IMR-90 (cell line): ENCODE results near the gene RIMBP2. TPM values are rescaled to one million over a fixed set of nuclear protein-coding genes. Genes with fewer than 3 reads are reported as not detected.

Experiments
- ATAC-seq: fragments of 200-7000 bp; cut with Tn5 transposase; 2 replicates; pipeline ENCODE4 v1.9.1; 2020; ENCODE audit warnings: low read depth, mild to moderate bottlenecking, moderate library complexity
- BruUV-seq: library from RNA; stranded (reverse); fragments of 400-500 nt; replicated peaks from 2 replicates; lab custom pipeline; 2021; lab: Mats Ljungman, UMichigan
- CTCF ChIA-PET: fragments of 300-600 bp; formaldehyde crosslinking; extraction: SDS; loops from one replicate; lab custom pipeline; 2021; ENCODE audit warnings: antibody characterized with exemption; lab: Yijun Ruan, JAX
- POLR2A ChIA-PET: fragments of 300-600 bp; sonication (Branson Sonifier 250); formaldehyde crosslinking; loops from one replicate; lab custom pipeline; 2022; ENCODE audit warnings: antibody characterized with exemption; ENCODE audit not compliant: unreplicated experiment; lab: Charles Lee
- DNase-seq: peaks from one replicate; pipeline ENCODE4 v3.0.0; 2013
- H2AFZ ChIP-seq: replicated peaks from 2 replicates; pipeline ENCODE3; 2013; ENCODE audit warnings: low read length, mild to moderate bottlenecking; ENCODE audit not compliant: poor library complexity
- H2AK5ac ChIP-seq: 2 replicates; pipeline ENCODE4 v1.6.1; 2013; ENCODE audit warnings: low read depth, low read length, inconsistent platforms
- H2AK9ac ChIP-seq: replicated peaks from 2 replicates; pipeline ENCODE3; 2013; ENCODE audit warnings: mild to moderate bottlenecking, low read depth, low read length, moderate library complexity; ENCODE audit not compliant: poor library complexity
- H2BK120ac ChIP-seq: 2 replicates; pipeline ENCODE4 v1.6.1; 2013; ENCODE audit warnings: low read depth, low read length, inconsistent platforms
- H2BK15ac ChIP-seq: 3 replicates; pipeline ENCODE4 v1.6.1; 2013; ENCODE audit warnings: low read depth, low read length, inconsistent platforms
- H2BK20ac ChIP-seq: 2 replicates; pipeline ENCODE4 v1.6.1; 2013; ENCODE audit warnings: low read depth, mild to moderate bottlenecking, inconsistent platforms, low read length, moderate library complexity
- H2BK5ac ChIP-seq: 2 replicates; pipeline ENCODE4 v1.6.1; 2013; ENCODE audit warnings: mild to moderate bottlenecking, low read depth, low read length, inconsistent platforms; ENCODE audit not compliant: poor library complexity, severe bottlenecking
- H3K14ac ChIP-seq: replicated peaks from 2 replicates; pipeline ENCODE4 v1.6.1; 2013; ENCODE audit warnings: low read depth, low read length, inconsistent platforms
- H3K18ac ChIP-seq: 2 replicates; pipeline ENCODE4 v1.6.1; 2013; ENCODE audit warnings: low read depth, low read length, control low read depth
- H3K23ac ChIP-seq: 2 replicates; pipeline ENCODE4 v1.6.1; 2013; ENCODE audit warnings: low read depth, low read length, inconsistent platforms
- H3K27ac ChIP-seq: 2 replicates; pipeline ENCODE4 v1.5.1; 2013; ENCODE audit warnings: mild to moderate bottlenecking, control low read depth, low read length; ENCODE audit not compliant: insufficient read depth
- H3K27me3 ChIP-seq: 2 replicates; pipeline ENCODE4 v1.6.1; 2013; ENCODE audit warnings: low read length; ENCODE audit not compliant: control insufficient read depth, insufficient read depth
- H3K36me3 ChIP-seq: 2 replicates; pipeline ENCODE4 v1.6.1; 2013; ENCODE audit warnings: low read length, mixed read lengths; ENCODE audit not compliant: control insufficient read depth, insufficient read depth
- H3K4ac ChIP-seq: 2 replicates; pipeline ENCODE4 v1.6.1; 2013; ENCODE audit warnings: low read depth, low read length, inconsistent platforms
- H3K4me1 ChIP-seq: 2 replicates; pipeline ENCODE4 v1.6.1; 2013; ENCODE audit warnings: low read length, mixed read lengths; ENCODE audit not compliant: control insufficient read depth, insufficient read depth
- H3K4me2 ChIP-seq: 2 replicates; pipeline ENCODE4 v1.6.1; 2013; ENCODE audit warnings: low read depth, mild to moderate bottlenecking, control low read depth, low read length, moderate library complexity
- H3K4me3 ChIP-seq: 2 replicates; pipeline ENCODE4 v1.5.1; 2013; ENCODE audit warnings: low read depth, mild to moderate bottlenecking, control low read depth, low read length, moderate library complexity; ENCODE audit not compliant: insufficient read depth
- H3K56ac ChIP-seq: 2 replicates; pipeline ENCODE4 v1.6.1; 2013; ENCODE audit warnings: low read length, inconsistent platforms; ENCODE audit not compliant: insufficient read depth; ENCODE audit errors: extremely low read depth
- H3K79me1 ChIP-seq, 2 experiments: 2 replicates each; pipeline ENCODE4 v1.6.1; 2013; ENCODE audit warnings: low read length in 2 of 2, inconsistent platforms in 1 of 2, low read depth in 1 of 2
- H3K9ac ChIP-seq: 2 replicates; pipeline ENCODE4 v1.6.1; 2013; ENCODE audit warnings: low read depth, low read length, control low read depth
- H3K9me1 ChIP-seq: 2 replicates; pipeline ENCODE4 v1.6.1; 2013; ENCODE audit warnings: low read length, inconsistent platforms; ENCODE audit not compliant: insufficient read depth
- H3K9me3 ChIP-seq: 2 replicates; pipeline ENCODE4 v1.6.1; 2013; ENCODE audit warnings: low read length; ENCODE audit not compliant: control insufficient read depth, insufficient read depth
- H4K20me1 ChIP-seq: 2 replicates; pipeline ENCODE4 v1.6.1; 2013; ENCODE audit warnings: low read length, inconsistent platforms; ENCODE audit not compliant: insufficient read depth
- H4K5ac ChIP-seq: 2 replicates; pipeline ENCODE4 v1.6.1; 2013; ENCODE audit warnings: mild to moderate bottlenecking, low read depth, low read length, control low read depth
- H4K8ac ChIP-seq, 2 experiments: 2 replicates each; pipeline ENCODE4 v1.6.1; 2013; ENCODE audit warnings: low read depth in 2 of 2, low read length in 2 of 2, control low read depth in 1 of 2, inconsistent platforms in 1 of 2
- H4K91ac ChIP-seq: 2 replicates; pipeline ENCODE4 v1.6.1; 2013; ENCODE audit warnings: low read depth, low read length, inconsistent platforms; ENCODE audit not compliant: insufficient read depth
- BHLHE40 ChIP-seq: fragments of 150-350 bp; IDR thresholded peaks from 2 replicates; pipeline ENCODE4 v1.6.1; 2016; ENCODE audit warnings: mild to moderate bottlenecking, low read depth, low read length
- CEBPB ChIP-seq: IDR thresholded peaks from 2 replicates; pipeline ENCODE4 v1.6.1; 2012; ENCODE audit warnings: low read depth, low read length, improper control_type of control experiment
- CHD1 ChIP-seq: IDR thresholded peaks from 2 replicates; pipeline ENCODE4 v1.6.1; 2012; ENCODE audit warnings: low read depth, low read length, improper control_type of control experiment
- CTCF ChIP-seq: conservative IDR thresholded peaks from 2 replicates; pipeline ENCODE4 v1.5.1; 2012; ENCODE audit warnings: mild to moderate bottlenecking, low read depth, low read length, improper control_type of control experiment
- ELK1 ChIP-seq: fragments of 150-350 bp; IDR thresholded peaks from 2 replicates; pipeline ENCODE4 v1.6.1; 2016; ENCODE audit warnings: low read depth, mild to moderate bottlenecking, low read length, moderate library complexity, borderline replicate concordance
- FOS ChIP-seq: fragments of 150-350 bp; IDR thresholded peaks from 2 replicates; pipeline ENCODE4 v1.6.1; 2016; ENCODE audit warnings: low read depth, low read length
- MAFK ChIP-seq: IDR thresholded peaks from 2 replicates; pipeline ENCODE4 v1.6.1; 2012; ENCODE audit warnings: low read depth, low read length, improper control_type of control experiment
- MAZ ChIP-seq: IDR thresholded peaks from 2 replicates; pipeline ENCODE4 v1.6.1; 2012; ENCODE audit warnings: low read depth, mild to moderate bottlenecking, low read length, improper control_type of control experiment, moderate library complexity, borderline replicate concordance
- MXI1 ChIP-seq: IDR thresholded peaks from 2 replicates; pipeline ENCODE4 v1.6.1; 2012; ENCODE audit warnings: low read depth, mild to moderate bottlenecking, low read length, moderate library complexity, borderline replicate concordance
- NFE2L2 ChIP-seq: fragments of 150-350 bp; IDR thresholded peaks from 2 replicates; pipeline ENCODE4 v1.6.1; 2016; ENCODE audit warnings: low read depth, mild to moderate bottlenecking, low read length
- POLR2A ChIP-seq: IDR thresholded peaks from 2 replicates; pipeline ENCODE4 v1.6.1; 2012; ENCODE audit warnings: mild to moderate bottlenecking, low read depth, low read length
- RAD21 ChIP-seq: IDR thresholded peaks from 2 replicates; pipeline ENCODE4 v1.6.1; 2012; ENCODE audit warnings: low read length, improper control_type of control experiment
- RCOR1 ChIP-seq: IDR thresholded peaks from 2 replicates; pipeline ENCODE4 v1.6.1; 2012; ENCODE audit warnings: mild to moderate bottlenecking, low read length, improper control_type of control experiment; ENCODE audit not compliant: insufficient replicate concordance
- RFX5 ChIP-seq: IDR thresholded peaks from 2 replicates; pipeline ENCODE4 v1.8.0; 2012; ENCODE audit warnings: low read depth, mild to moderate bottlenecking, low read length, moderate library complexity
- SMC3 ChIP-seq: fragments of 150-350 bp; IDR thresholded peaks from 2 replicates; pipeline ENCODE4 v1.6.1; 2016; ENCODE audit warnings: low read depth, mild to moderate bottlenecking, antibody characterized with exemption, low read length, moderate library complexity
- USF2 ChIP-seq: fragments of 150-350 bp; IDR thresholded peaks from 2 replicates; pipeline ENCODE4 v1.6.1; 2017; ENCODE audit warnings: mild to moderate bottlenecking, antibody characterized with exemption, low read length, low read depth
- WGBS, 2 experiments: methylation state at CpG; one replicate each; pipeline versions ENCODE4 v1.1.5 to v1.1.7; 2013; ENCODE audit warnings: missing lambda C conversion rate in 2 of 2; ENCODE audit not compliant: insufficient read length in 1 of 2; ENCODE audit errors: extremely low coverage in 2 of 2; 5-methylcytosine and 5-hydroxymethylcytosine counted together
- dilution Hi-C: fragments of 300-500 bp; cut with HindIII; formaldehyde crosslinking; loops from one replicate; pipeline ENCODE4 v1.14.3; 2018; ENCODE audit warnings: low sequenced_read_pairs; ENCODE audit not compliant: unreplicated experiment
- in situ Hi-C: fragments of 300-500 bp; cut with MboI; formaldehyde crosslinking; loops from 3 replicates; pipeline ENCODE4 v1.14.3; 2019; ENCODE audit warnings: low sequenced_read_pairs, inconsistent platforms, mixed read lengths
- intact Hi-C: fragments of 100-400 bp; cut with micrococcal nuclease; formaldehyde crosslinking; loops from 2 replicates; pipeline ENCODE4 v1.10.0; 2022
- polyA plus RNA-seq, 3 experiments: library from polyadenylated mRNA; depleted of rRNA; stranded (reverse); fragments of >200 nt; gene quantifications; 2 replicates each; pipeline ENCODE4 v1.2.3, GENCODE V29; 2012; ENCODE audit warnings: low replicate concordance in 1 of 3
- total RNA-seq: library from RNA; depleted of rRNA; stranded (reverse); fragments of >200 nt; gene quantifications from 2 replicates; pipeline ENCODE4 v1.2.3, GENCODE V29; 2012

Gene RIMBP2
- total and polyA plus RNA-seq, 2 of the 4 experiments (the other 2 are of a cell fraction) = not detected

GRCh38 chr12:130590685-130591084, 125.4 kb downstream of the RIMBP2 start:
- Histone ChIP-seq H3K27ac (no peak overlapping the region), H3K4me2 (no peak overlapping the region), H2BK120ac (no peak overlapping the region), H3K56ac (no peak overlapping the region), H3K36me3 (no peaks in the 10 kb centered on the region), H2BK5ac (no peak overlapping the region), H4K91ac (no peak overlapping the region), H2BK20ac (no peak overlapping the region), H4K20me1 (no peaks in the 10 kb centered on the region), H3K18ac (no peak overlapping the region), H3K9ac (no peak overlapping the region), H3K79me1 (no peaks in the 10 kb centered on the region), H3K9me1 (no peaks in the 10 kb centered on the region), H3K4me3 (no peak overlapping the region), H3K9me3 (peaks cover 33% of the 10 kb centered on the region), H2AFZ (no peak overlapping the region), H2BK15ac (no peak overlapping the region), H3K4me1 (no peaks in the 10 kb centered on the region), H3K4ac (no peak overlapping the region), H2AK5ac (no peak overlapping the region), H3K23ac (no peak overlapping the region), H4K5ac (no peak overlapping the region), H2AK9ac (no peak overlapping the region), H4K8ac (no peak overlapping the region), H3K14ac (no peak overlapping the region), H3K27me3 (no peaks in the 10 kb centered on the region)
- in situ Hi-C loops (no loop called here), dilution Hi-C loops (no loop called here), intact Hi-C loops (no loop called here)
- TF ChIP-seq MAZ (no peak), CTCF (no peak), RFX5 (no peak), RCOR1 (no peak), CEBPB (no peak), USF2 (no peak), RAD21 (no peak), POLR2A (no peak), MAFK (no peak), BHLHE40 (no peak), CHD1 (no peak), FOS (no peak), NFE2L2 (no peak), SMC3 (no peak), ELK1 (no peak), MXI1 (no peak)
- POLR2A ChIA-PET = no interaction called here
- WGBS, 2 experiments = 77% methylated on average over 4 of the region's 12 CpGs; no CpG with 5 or more reads in 1 of the 2 experiments
- CTCF ChIA-PET = no interaction called here
- BruUV-seq = no TSS peak
- ATAC-seq (no peak), DNase-seq (no peak)
